Measurements from ENCODE around the gene ZBTB7C. TPM values are rescaled to one million over a fixed set of nuclear protein-coding genes. Genes with fewer than 3 reads are reported as not detected.

The ZBTB7C gene
- total RNA-seq, 1 donor from 2014 or later, result 0.57 TPM

GRCh38 chr18:48035556-48035860 is 373.7 kb downstream of the ZBTB7C start:
- no peaks in the 10 kb centered on the region for H3K4me1 Mint-ChIP-seq (ENCODE audit: low read depth)
- H3K27me3 Mint-ChIP-seq, result peaks cover 9% of the 10 kb centered on the region
- no peaks in the 10 kb centered on the region for H3K9me3 Mint-ChIP-seq (ENCODE audit: low read depth)
- DNase-seq (ENCODE audit: low spot score, unreplicated experiment), result no peak
- H3K36me3 Mint-ChIP-seq (ENCODE audit: insufficient read depth), result no peaks in the 10 kb centered on the region
- no peak overlapping the region for H3K4me3 Mint-ChIP-seq (ENCODE audit: low read depth)
- H3K27ac Mint-ChIP-seq, result no peak overlapping the region
- no peak for TF ChIP-seq CTCF (IDR thresholded peaks at IDR 0.05; ENCODE audit: unreplicated experiment)

GRCh38 chr18:48034651-48035555 is 374.3 kb downstream of the ZBTB7C start:
- no peak for DNase-seq (ENCODE audit: low spot score, unreplicated experiment)
- H3K4me1 Mint-ChIP-seq (ENCODE audit: low read depth), result no peaks in the 10 kb centered on the region
- H3K27ac Mint-ChIP-seq, result no peak overlapping the region
- no peaks in the 10 kb centered on the region for H3K36me3 Mint-ChIP-seq (ENCODE audit: insufficient read depth)
- no peak overlapping the region for H3K4me3 Mint-ChIP-seq (ENCODE audit: low read depth)
- no peak for TF ChIP-seq CTCF (IDR thresholded peaks at IDR 0.05; ENCODE audit: unreplicated experiment)
- H3K27me3 Mint-ChIP-seq, result peaks cover 9% of the 10 kb centered on the region
- no peaks in the 10 kb centered on the region for H3K9me3 Mint-ChIP-seq (ENCODE audit: low read depth)

- TF ChIP-seq CTCF (IDR thresholded peaks at IDR 0.05; ENCODE audit: unreplicated experiment), result no peak
- Mint-ChIP-seq H3K36me3 (ENCODE audit: insufficient read depth) (no peaks in the 10 kb centered on the region), H3K27ac (no peak overlapping the region), H3K4me1 (ENCODE audit: low read depth) (no peaks in the 10 kb centered on the region), H3K9me3 (ENCODE audit: low read depth) (no peaks in the 10 kb centered on the region), H3K27me3 (peaks cover 9% of the 10 kb centered on the region), H3K4me3 (ENCODE audit: low read depth) (no peak overlapping the region)
- no peak for DNase-seq (ENCODE audit: low spot score, unreplicated experiment)
These were observed 375.2 kb downstream of the ZBTB7C start for GRCh38 chr18:48033790-48034650.

- no peaks in the 10 kb centered on the region for H3K9me3 Mint-ChIP-seq (ENCODE audit: low read depth)
- H3K36me3 Mint-ChIP-seq (ENCODE audit: insufficient read depth), result no peaks in the 10 kb centered on the region
- DNase-seq (ENCODE audit: low spot score, unreplicated experiment), result no peak
- peaks cover 9% of the 10 kb centered on the region for H3K27me3 Mint-ChIP-seq
- H3K27ac Mint-ChIP-seq, result no peak overlapping the region
- no peaks in the 10 kb centered on the region for H3K4me1 Mint-ChIP-seq (ENCODE audit: low read depth)
- no peak for TF ChIP-seq CTCF (IDR thresholded peaks at IDR 0.05; ENCODE audit: unreplicated experiment)
- H3K4me3 Mint-ChIP-seq (ENCODE audit: low read depth), result no peak overlapping the region
These were observed 376.1 kb downstream of the ZBTB7C start for GRCh38 chr18:48032876-48033789.

All from progenitor cell of endocrine pancreas (in vitro differentiated cells).